KMS-11 (cell line): ENCODE data around the gene SMPD3.
"Not testable (repeated sequence)": the region's sequence is repeated elsewhere in the genome, so short reads cannot be mapped to it uniquely, and the experiment has no call there.

Source experiments
- H2AFZ ChIP-seq: fragments of 200-600 bp; sonication (generic); 2 replicates; pipeline ENCODE4 v1.6.1; 2016; ENCODE audit warnings: antibody characterized with exemption, mixed run types, low read depth
- H3K27ac ChIP-seq: fragments of 200-600 bp; sonication (generic); 2 replicates; pipeline ENCODE4 v1.6.1; 2016; ENCODE audit warnings: mild to moderate bottlenecking, mixed run types
- H3K27me3 ChIP-seq: fragments of 200-600 bp; sonication (generic); 2 replicates; pipeline ENCODE4 v1.6.1; 2017; ENCODE audit warnings: mild to moderate bottlenecking, low read depth, mixed run types, moderate library complexity; ENCODE audit not compliant: insufficient read depth
- H3K36me3 ChIP-seq: fragments of 200-600 bp; sonication (generic); 2 replicates; pipeline ENCODE4 v1.6.1; 2017; ENCODE audit warnings: mild to moderate bottlenecking, mixed run types; ENCODE audit not compliant: insufficient read depth
- H3K4me1 ChIP-seq: fragments of 200-600 bp; sonication (generic); 2 replicates; pipeline ENCODE4 v1.6.1; 2016; ENCODE audit warnings: mild to moderate bottlenecking, low read depth, mixed run types; ENCODE audit not compliant: poor library complexity, severe bottlenecking
- H3K4me2 ChIP-seq: fragments of 200-600 bp; sonication (generic); 2 replicates; pipeline ENCODE4 v1.7.0; 2016; ENCODE audit warnings: mild to moderate bottlenecking, mixed run types
- H3K4me3 ChIP-seq: fragments of 200-600 bp; sonication (generic); IDR thresholded peaks from 2 replicates; pipeline ENCODE4 v1.6.1; 2017; ENCODE audit warnings: low read depth, low read length, mixed read lengths; ENCODE audit not compliant: insufficient read depth
- H3K79me2 ChIP-seq: fragments of 200-600 bp; sonication (generic); 2 replicates; pipeline ENCODE4 v1.6.1; 2016; ENCODE audit warnings: low read depth, mixed run types; ENCODE audit not compliant: insufficient read depth
- H3K9ac ChIP-seq: fragments of 200-600 bp; sonication (generic); 2 replicates; pipeline ENCODE4 v1.6.1; 2016; ENCODE audit warnings: mild to moderate bottlenecking, mixed run types
- H4K20me1 ChIP-seq: fragments of 200-600 bp; sonication (generic); 2 replicates; pipeline ENCODE4 v1.6.1; 2016; ENCODE audit warnings: mild to moderate bottlenecking, mixed run types; ENCODE audit not compliant: insufficient read depth
- CTCF ChIP-seq: fragments of 200-600 bp; sonication (generic); conservative IDR thresholded peaks from 2 replicates; pipeline ENCODE4 v1.6.1; 2017; ENCODE audit warnings: low read depth, mild to moderate bottlenecking, antibody characterized with exemption, low read length, moderate library complexity, mixed read lengths

Gene SMPD3

GRCh38 chr16:68448360-68448970 is at the start of gene SMPD3:
Gene SMPD3, minus strand, starts transcription at chr16:68448508. Its CDS starts 76,327 bp downstream, at chr16:68372181.
- no peak within 1 kb of the TSS for H3K27ac ChIP-seq
- H2AFZ ChIP-seq, result peak within 1 kb of the TSS; percentile 57; the same call in 1 of the 2 replicates
- H3K79me2 ChIP-seq, result no peaks in the 10 kb centered on the region
- peaks cover 7% of the 10 kb centered on the region for H3K4me1 ChIP-seq
- H4K20me1 ChIP-seq, result no peaks in the 10 kb centered on the region
- no peak within 1 kb of the TSS for H3K9ac ChIP-seq
- no peak for TF ChIP-seq CTCF
- no peak within 1 kb of the TSS for H3K4me3 ChIP-seq
- H3K4me2 ChIP-seq, result peak within 1 kb of the TSS; percentile 93
- no peaks in the 10 kb centered on the region for H3K27me3 ChIP-seq
- H3K36me3 ChIP-seq, result no peaks in the 10 kb centered on the region

GRCh38 chr16:68496689-68497088 is 48.4 kb upstream of the SMPD3 start:
- H2AFZ ChIP-seq, result no peak overlapping the region
- H4K20me1 ChIP-seq, result no peaks in the 10 kb centered on the region
- no peak overlapping the region for H3K27ac ChIP-seq
- no peaks in the 10 kb centered on the region for H3K79me2 ChIP-seq
- H3K4me1 ChIP-seq, result no peaks in the 10 kb centered on the region
- no peaks in the 10 kb centered on the region for H3K36me3 ChIP-seq
- H3K4me3 ChIP-seq, result no peak overlapping the region
- no peak for TF ChIP-seq CTCF
- H3K27me3 ChIP-seq, result no peaks in the 10 kb centered on the region
- H3K4me2 ChIP-seq, result no peak overlapping the region
- H3K9ac ChIP-seq, result no peak overlapping the region

- not testable (repeated sequence) for H3K4me2 ChIP-seq, H4K20me1 ChIP-seq, H3K4me3 ChIP-seq, H3K27me3 ChIP-seq, H3K36me3 ChIP-seq, H2AFZ ChIP-seq, H3K79me2 ChIP-seq, H3K27ac ChIP-seq, H3K9ac ChIP-seq, H3K4me1 ChIP-seq
These were observed 46.0 kb upstream of the SMPD3 start for GRCh38 chr16:68494261-68494660.

GRCh38 chr16:68493412-68494070 is 45.2 kb upstream of the SMPD3 start:
- no peak overlapping the region for H3K4me2 ChIP-seq
- no peak overlapping the region for H3K9ac ChIP-seq
- H3K4me1 ChIP-seq, result no peaks in the 10 kb centered on the region
- no peak for TF ChIP-seq CTCF
- H2AFZ ChIP-seq, result no peak overlapping the region
- H3K27me3 ChIP-seq, result no peaks in the 10 kb centered on the region
- H4K20me1 ChIP-seq, result no peaks in the 10 kb centered on the region
- H3K79me2 ChIP-seq, result no peaks in the 10 kb centered on the region
- no peak overlapping the region for H3K4me3 ChIP-seq
- no peaks in the 10 kb centered on the region for H3K36me3 ChIP-seq
- no peak overlapping the region for H3K27ac ChIP-seq
